Neural progenitor cell (in vitro differentiated cells): ENCODE results near the gene NCOA3. TPM values are rescaled to one million over a fixed set of nuclear protein-coding genes. Genes with fewer than 3 reads are reported as not detected.
A peak's percentile ranks its signal among the peaks of the same experiment; 100 is the strongest.

Source experiments
- DNase-seq: peaks from one replicate; pipeline ENCODE4 v3.0.0-alpha.2; 2016; ENCODE audit warnings: low spot score
- H2AFZ ChIP-seq: fragments of 200-600 bp; sonication (generic); replicated peaks from 2 replicates; pipeline ENCODE4 v1.6.1; 2016; ENCODE audit warnings: antibody characterized with exemption
- H3F3A ChIP-seq: fragments of 200-600 bp; sonication (generic); 2 replicates; pipeline ENCODE4 v1.6.1; 2016; ENCODE audit warnings: antibody characterized with exemption, low read depth
- H3K27ac ChIP-seq: fragments of 200-600 bp; sonication (generic); 2 replicates; pipeline ENCODE4 v1.5.1; 2016; ENCODE audit warnings: mild to moderate bottlenecking
- H3K27me3 ChIP-seq: fragments of 200-600 bp; sonication (generic); 2 replicates; pipeline ENCODE4 v1.6.1; 2016; ENCODE audit warnings: mild to moderate bottlenecking, moderate library complexity
- H3K36me3 ChIP-seq: fragments of 200-600 bp; sonication (generic); 2 replicates; pipeline ENCODE4 v1.5.1; 2016
- H3K4me1 ChIP-seq: fragments of 200-600 bp; sonication (generic); 2 replicates; pipeline ENCODE4 v1.6.1; 2016; ENCODE audit warnings: mixed run types
- H3K4me2 ChIP-seq: fragments of 200-600 bp; sonication (generic); 2 replicates; pipeline ENCODE4 v1.6.1; 2016
- H3K4me3 ChIP-seq: fragments of 200-600 bp; sonication (generic); 2 replicates; pipeline ENCODE4 v1.5.1; 2016
- H3K79me2 ChIP-seq: fragments of 200-600 bp; sonication (generic); 2 replicates; pipeline ENCODE4 v1.6.1; 2016; ENCODE audit warnings: low read depth
- H3K9ac ChIP-seq: fragments of 200-600 bp; sonication (generic); 2 replicates; pipeline ENCODE4 v1.6.1; 2016
- H3K9me3 ChIP-seq: fragments of 200-600 bp; sonication (generic); 2 replicates; pipeline ENCODE4 v1.5.1; 2016; ENCODE audit warnings: low read depth
- H4K20me1 ChIP-seq: fragments of 200-600 bp; sonication (generic); 2 replicates; pipeline ENCODE4 v1.6.1; 2016; ENCODE audit warnings: low read depth
- H3K27ac Mint-ChIP-seq: 3 replicates; pipeline ENCODE4 v1.8.0; 2021; ENCODE audit warnings: mixed read lengths
- H3K27me3 Mint-ChIP-seq: 2 replicates; pipeline ENCODE4 v1.8.0; 2022; ENCODE audit warnings: low read depth, mild to moderate bottlenecking, inconsistent platforms, moderate library complexity, mixed read lengths; ENCODE audit not compliant: insufficient read depth
- H3K36me3 Mint-ChIP-seq: 3 replicates; pipeline ENCODE4 v1.8.0; 2021; ENCODE audit warnings: mixed read lengths
- H3K4me1 Mint-ChIP-seq: 3 replicates; pipeline ENCODE4 v1.8.0; 2021; ENCODE audit warnings: mixed read lengths
- H3K4me3 Mint-ChIP-seq: 3 replicates; pipeline ENCODE4 v1.8.0; 2021; ENCODE audit warnings: mild to moderate bottlenecking, moderate library complexity, mixed read lengths
- H3K9me3 Mint-ChIP-seq: 3 replicates; pipeline ENCODE4 v1.8.0; 2020; ENCODE audit warnings: mixed read lengths
- EZH2 ChIP-seq: fragments of 200-600 bp; sonication (generic); IDR thresholded peaks from 2 replicates; pipeline ENCODE4 v1.6.1; 2017; ENCODE audit warnings: antibody characterized with exemption, mild to moderate bottlenecking, moderate library complexity
- EZH2phosphoT487 ChIP-seq: fragments of 200-600 bp; sonication (generic); IDR thresholded peaks from 2 replicates; pipeline ENCODE4 v1.6.1; 2017; ENCODE audit warnings: antibody characterized with exemption
- total RNA-seq: library from RNA; depleted of rRNA; stranded (reverse); fragments of >200 nt; gene quantifications from 2 replicates; pipeline ENCODE4 v1.2.3, GENCODE V29; 2015; ENCODE audit warnings: low replicate concordance
- TF ChIP-seq, protein P1 (sequence below): fragments of 200-600 bp; sonication (generic); IDR thresholded peaks from 2 replicates; pipeline ENCODE4 v1.5.1; 2017; ENCODE audit warnings: antibody characterized with exemption, mild to moderate bottlenecking

NCOA3 gene
- total RNA-seq, 1 donor from 2014 or later, result 64.5 TPM

- H3K9ac ChIP-seq, result no peak overlapping the region
- no peak overlapping the region for H2AFZ ChIP-seq
- Mint-ChIP-seq H3K4me3 (no peak overlapping the region), H3K9me3 (peaks cover 4% of the 10 kb centered on the region), H3K36me3 (no peaks in the 10 kb centered on the region), H3K27me3 (no peaks in the 10 kb centered on the region), H3K4me1 (peaks cover 29% of the 10 kb centered on the region), H3K27ac (no peak overlapping the region)
- no peak for TF ChIP-seq EZH2phosphoT487
- no peak for TF ChIP-seq EZH2
- TF ChIP-seq, protein P1, sequence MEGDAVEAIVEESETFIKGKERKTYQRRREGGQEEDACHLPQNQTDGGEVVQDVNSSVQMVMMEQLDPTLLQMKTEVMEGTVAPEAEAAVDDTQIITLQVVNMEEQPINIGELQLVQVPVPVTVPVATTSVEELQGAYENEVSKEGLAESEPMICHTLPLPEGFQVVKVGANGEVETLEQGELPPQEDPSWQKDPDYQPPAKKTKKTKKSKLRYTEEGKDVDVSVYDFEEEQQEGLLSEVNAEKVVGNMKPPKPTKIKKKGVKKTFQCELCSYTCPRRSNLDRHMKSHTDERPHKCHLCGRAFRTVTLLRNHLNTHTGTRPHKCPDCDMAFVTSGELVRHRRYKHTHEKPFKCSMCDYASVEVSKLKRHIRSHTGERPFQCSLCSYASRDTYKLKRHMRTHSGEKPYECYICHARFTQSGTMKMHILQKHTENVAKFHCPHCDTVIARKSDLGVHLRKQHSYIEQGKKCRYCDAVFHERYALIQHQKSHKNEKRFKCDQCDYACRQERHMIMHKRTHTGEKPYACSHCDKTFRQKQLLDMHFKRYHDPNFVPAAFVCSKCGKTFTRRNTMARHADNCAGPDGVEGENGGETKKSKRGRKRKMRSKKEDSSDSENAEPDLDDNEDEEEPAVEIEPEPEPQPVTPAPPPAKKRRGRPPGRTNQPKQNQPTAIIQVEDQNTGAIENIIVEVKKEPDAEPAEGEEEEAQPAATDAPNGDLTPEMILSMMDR, result no peak
- H3K27ac ChIP-seq, result peak overlapping the region; percentile 3
- no peak overlapping the region for H3K4me3 ChIP-seq
- peaks cover 30% of the 10 kb centered on the region for H3F3A ChIP-seq
- H3K79me2 ChIP-seq, result peaks cover 91% of the 10 kb centered on the region
- peaks cover 75% of the 10 kb centered on the region for H4K20me1 ChIP-seq
- no peaks in the 10 kb centered on the region for H3K36me3 ChIP-seq
- DNase-seq, result no peak
- H3K4me1 ChIP-seq, result peaks cover 35% of the 10 kb centered on the region
- no peaks in the 10 kb centered on the region for H3K27me3 ChIP-seq
- no peaks in the 10 kb centered on the region for H3K9me3 ChIP-seq
- H3K4me2 ChIP-seq, result peak overlapping the region; percentile 28
These were observed 56.1 kb downstream of the NCOA3 start for GRCh38 chr20:47557791-47558190.

DNA sequence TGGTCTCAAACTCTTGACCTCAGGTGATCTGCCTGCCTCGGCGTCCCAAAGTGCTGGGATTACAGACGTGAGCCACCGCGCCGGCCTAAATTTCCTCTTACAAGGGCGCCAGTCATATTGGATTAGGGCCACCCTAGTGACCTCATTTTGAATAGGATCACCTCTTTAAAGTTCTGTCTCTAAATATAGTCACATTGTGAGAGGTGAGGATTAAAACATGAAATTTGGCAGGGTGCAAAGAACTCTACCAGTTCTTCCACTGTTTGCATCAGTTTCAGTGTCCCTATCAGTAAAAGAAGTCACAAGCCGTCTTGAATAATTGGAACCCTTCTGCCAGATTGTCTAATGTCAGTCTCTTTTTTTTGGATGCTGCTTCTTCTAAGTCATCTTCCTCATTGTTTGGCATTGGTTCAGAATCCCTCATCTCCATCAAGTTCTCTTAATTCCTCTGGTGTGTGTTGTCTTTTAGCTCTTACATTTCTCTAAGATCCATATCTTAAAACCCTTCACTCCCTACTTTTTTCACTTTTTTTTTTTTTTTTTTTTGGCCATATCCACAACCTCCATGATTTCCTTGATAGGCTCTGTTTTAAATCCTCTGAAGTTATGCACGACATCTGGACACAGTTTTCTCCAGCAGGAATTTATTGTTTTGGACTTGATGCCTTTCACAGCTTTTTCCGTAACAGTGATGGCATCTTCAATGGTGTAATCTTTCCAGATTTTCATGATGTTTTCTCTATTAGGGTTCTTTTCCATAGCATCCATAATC lies 56.8 kb downstream of the NCOA3 start:
- Histone ChIP-seq H3F3A (peaks cover 30% of the 10 kb centered on the region), H3K9me3 (no peaks in the 10 kb centered on the region), H3K27ac (no peak overlapping the region), H4K20me1 (peaks cover 82% of the 10 kb centered on the region), H3K27me3 (no peaks in the 10 kb centered on the region), H2AFZ (no peak overlapping the region), H3K4me2 (peak overlapping the region; percentile 42), H3K4me3 (no peak overlapping the region), H3K9ac (no peak overlapping the region), H3K79me2 (peaks cover 93% of the 10 kb centered on the region), H3K4me1 (peaks cover 35% of the 10 kb centered on the region), H3K36me3 (no peaks in the 10 kb centered on the region)
- Mint-ChIP-seq H3K27ac (no peak overlapping the region), H3K36me3 (no peaks in the 10 kb centered on the region), H3K27me3 (no peaks in the 10 kb centered on the region), H3K4me1 (peaks cover 29% of the 10 kb centered on the region), H3K9me3 (peaks cover 4% of the 10 kb centered on the region), H3K4me3 (no peak overlapping the region)
- TF ChIP-seq EZH2, result no peak
- TF ChIP-seq, protein P1, result no peak
- TF ChIP-seq EZH2phosphoT487, result no peak
- DNase-seq, result no peak

DNA sequence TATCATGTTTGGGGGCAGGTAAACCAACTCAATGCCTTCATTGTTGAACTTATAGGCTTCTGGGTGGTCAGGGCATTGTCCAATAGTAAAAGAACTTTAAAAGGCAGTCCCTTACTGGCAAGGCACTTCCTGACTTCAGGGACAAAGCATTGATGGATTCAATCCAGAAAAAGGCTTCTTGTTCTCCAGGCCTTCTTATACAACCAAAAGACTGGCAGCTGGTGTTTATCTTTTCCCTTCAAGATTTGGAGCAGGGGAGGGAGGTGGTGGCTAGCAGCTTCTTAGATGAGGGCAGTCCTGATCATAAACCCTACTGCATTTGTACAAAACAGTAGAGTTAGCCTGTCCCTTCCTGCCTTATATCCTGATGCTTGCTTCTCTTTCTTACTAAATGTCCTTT lies 57.5 kb downstream of the NCOA3 start:
- Histone ChIP-seq H3K4me1 (peaks cover 35% of the 10 kb centered on the region), H3K9me3 (no peaks in the 10 kb centered on the region)

More for the DNA sequence above, 57.5 kb downstream of the NCOA3 start:
- Histone ChIP-seq H3K4me3 (no peak overlapping the region), H2AFZ (no peak overlapping the region), H3F3A (peaks cover 30% of the 10 kb centered on the region), H3K4me2 (peak overlapping the region; percentile 42), H3K36me3 (no peaks in the 10 kb centered on the region), H3K79me2 (peaks cover 100% of the 10 kb centered on the region), H3K9ac (no peak overlapping the region), H4K20me1 (peaks cover 83% of the 10 kb centered on the region), H3K27me3 (no peaks in the 10 kb centered on the region), H3K27ac (no peak overlapping the region)
- no peaks in the 10 kb centered on the region for H3K27me3 Mint-ChIP-seq
- H3K36me3 Mint-ChIP-seq, result no peaks in the 10 kb centered on the region
- H3K27ac Mint-ChIP-seq, result no peak overlapping the region
- peak; percentile 21 for DNase-seq
- peaks cover 4% of the 10 kb centered on the region for H3K9me3 Mint-ChIP-seq
- H3K4me1 Mint-ChIP-seq, result peaks cover 29% of the 10 kb centered on the region
- no peak overlapping the region for H3K4me3 Mint-ChIP-seq
- TF ChIP-seq, protein P1, result no peak
- TF ChIP-seq EZH2 (no peak), EZH2phosphoT487 (no peak)
